Esophagus muscularis mucosa (tissue), 4 donors: Measurements from ENCODE around the gene CNOT6. TPM values are rescaled to one million over a fixed set of nuclear protein-coding genes. Genes with fewer than 3 reads are reported as not detected.

ENCODE experiments used
- DNase-seq: peaks from one replicate; pipeline ENCODE4 v3.0.0-alpha.2; 2017; ENCODE audit errors: extremely low spot score
- H3K27ac ChIP-seq, 4 donors: fragments of 200-600 bp; sonication (generic); replicated peaks in 1 of 4; 1 replicate in 3 of 4; 2 replicates in 1 of 4; pipeline ENCODE4 v1.5.1; 2016 to 2019; ENCODE audit warnings: mild to moderate bottlenecking in 1 of 4
- H3K27me3 ChIP-seq, 4 donors: fragments of 200-600 bp; sonication (generic); one replicate each; pipeline versions ENCODE4 v1.5.1 to v1.6.0; 2016 to 2019
- H3K36me3 ChIP-seq, 4 donors: fragments of 200-600 bp; sonication (generic); one replicate each; pipeline ENCODE4 v1.5.1; 2016 to 2019
- H3K4me1 ChIP-seq, 4 donors: fragments of 200-600 bp; sonication (generic); one replicate each; pipeline ENCODE4 v1.5.1; 2016 to 2019
- H3K4me3 ChIP-seq, 4 donors: fragments of 200-600 bp; sonication (generic); 1 replicate in 2 of 4; 2 replicates in 2 of 4; pipeline ENCODE4 v1.5.1; 2016 to 2019; ENCODE audit warnings: mild to moderate bottlenecking in 4 of 4, moderate library complexity in 1 of 4
- H3K9me3 ChIP-seq, 4 donors: fragments of 200-600 bp; sonication (generic); 1 replicate in 3 of 4; 2 replicates in 1 of 4; pipeline ENCODE4 v1.5.1; 2016 to 2019
- CTCF ChIP-seq, 3 experiments: fragments of 200-600 bp in 2 of 3; fragments of 450-650 bp in 1 of 3; sonication (generic) in 2 of 3; IDR thresholded peaks; one replicate each; pipeline ENCODE4 v1.5.1; 2017 to 2019; ENCODE audit warnings: antibody characterized with exemption in 3 of 3, mild to moderate bottlenecking in 2 of 3, moderate library complexity in 1 of 3
- EP300 ChIP-seq: sonication (generic); formaldehyde crosslinking; IDR thresholded peaks from one replicate; pipeline ENCODE4 v1.6.1; 2017; ENCODE audit warnings: antibody characterized with exemption
- POLR2A ChIP-seq: fragments of 450-650 bp; IDR thresholded peaks from one replicate; pipeline ENCODE4 v1.6.1; 2017; ENCODE audit warnings: antibody characterized with exemption, moderate library complexity, mild to moderate bottlenecking, low read depth
- POLR2AphosphoS5 ChIP-seq, 2 donors: sonication (generic); formaldehyde crosslinking; IDR thresholded peaks; one replicate each; pipeline ENCODE4 v1.6.1; 2017; ENCODE audit warnings: antibody characterized with exemption in 2 of 2
- WGBS: methylation state at CpG from one replicate; pipeline ENCODE4 v1.1.5; 2018; 5-methylcytosine and 5-hydroxymethylcytosine counted together
- intact Hi-C: fragments of 100-400 bp; cut with DNase I; formaldehyde crosslinking; loops from one replicate; pipeline ENCODE4 v1.15.1; 2023
- total RNA-seq, 4 donors: library from RNA; depleted of rRNA; stranded (reverse); fragments of >200 nt; gene quantifications; one replicate each; pipeline versions ENCODE4 v1.1.0 to v1.2.1, GENCODE V29; 2016

CNOT6 gene
- total RNA-seq, 4 donors from 2014 or later: 17.7 to 26.4 (median 20.5) TPM

GRCh38 chr5:180600554-180601041, 106.4 kb downstream of the CNOT6 start:
- no peaks in the 10 kb centered on the region for H3K4me1 ChIP-seq
- no peak overlapping the region for H3K4me3 ChIP-seq
- peaks cover 0 to 9% (median 0%) of the 10 kb centered on the region in 4 donors for H3K27me3 ChIP-seq
- no peaks in the 10 kb centered on the region for H3K9me3 ChIP-seq
- TF ChIP-seq CTCF (IDR thresholded peaks at IDR 0.05): no peak
- no peak for DNase-seq
- WGBS: 83% methylated on average over 12 of the region's 12 CpGs
- intact Hi-C loops: no loop called here
- H3K27ac ChIP-seq: no peak overlapping the region
- H3K36me3 ChIP-seq: no peaks in the 10 kb centered on the region

GRCh38 chr5:180601591-180602480, 107.7 kb downstream of the CNOT6 start:
- no peak for TF ChIP-seq EP300
- TF ChIP-seq CTCF (IDR thresholded peaks at IDR 0.05): no peak
- no peak for TF ChIP-seq POLR2AphosphoS5 (IDR thresholded peaks at IDR 0.05)
- no peak for TF ChIP-seq POLR2A
- WGBS: 81% methylated on average over 34 of the region's 36 CpGs
- peaks cover 0 to 17% (median 0%) of the 10 kb centered on the region in 4 donors for H3K27me3 ChIP-seq
- H3K27ac ChIP-seq: no peak overlapping the region
- H3K36me3 ChIP-seq: no peaks in the 10 kb centered on the region
- intact Hi-C loops: no loop called here
- no peaks in the 10 kb centered on the region for H3K9me3 ChIP-seq
- H3K4me1 ChIP-seq: no peaks in the 10 kb centered on the region
- DNase-seq: no peak
- no peak overlapping the region for H3K4me3 ChIP-seq

- Histone ChIP-seq H3K27me3 (peaks cover 0 to 17% (median 0%) of the 10 kb centered on the region in 4 donors), H3K9me3 (no peaks in the 10 kb centered on the region), H3K4me3 (no peak overlapping the region), H3K36me3 (no peaks in the 10 kb centered on the region), H3K4me1 (no peaks in the 10 kb centered on the region), H3K27ac (no peak overlapping the region)
- intact Hi-C loops: no loop called here
- WGBS: 65% methylated on average over 9 of the region's 15 CpGs
- DNase-seq: no peak
- TF ChIP-seq POLR2AphosphoS5 (IDR thresholded peaks at IDR 0.05): no peak
- no peak for TF ChIP-seq CTCF (IDR thresholded peaks at IDR 0.05)
- TF ChIP-seq POLR2A: no peak
- TF ChIP-seq EP300: no peak
Measured at GRCh38 chr5:180602481-180603075, 108.4 kb downstream of the CNOT6 start.

GRCh38 chr5:180603076-180603594, 109.0 kb downstream of the CNOT6 start:
- 91% methylated on average over 12 of the region's 19 CpGs for WGBS

More at GRCh38 chr5:180603076-180603594, 109.0 kb downstream of the CNOT6 start:
- intact Hi-C loops: no loop called here
- no peaks in the 10 kb centered on the region for H3K36me3 ChIP-seq
- TF ChIP-seq POLR2A (no peak), EP300 (no peak), CTCF (IDR thresholded peaks at IDR 0.05) (no peak), POLR2AphosphoS5 (IDR thresholded peaks at IDR 0.05) (no peak)
- no peaks in the 10 kb centered on the region for H3K9me3 ChIP-seq
- no peak overlapping the region for H3K27ac ChIP-seq
- peaks cover 0 to 12% (median 0%) of the 10 kb centered on the region in 4 donors for H3K27me3 ChIP-seq
- H3K4me3 ChIP-seq: no peak overlapping the region
- DNase-seq: no peak
- H3K4me1 ChIP-seq: no peaks in the 10 kb centered on the region
